HG02970 (cell line): Measurements from ENCODE around the gene AMPH.

ENCODE experiments used
- ATAC-seq: cut with Tn5 transposase; IDR thresholded peaks from one replicate; pipeline ENCODE4 v1.9.1; 2021; ENCODE audit warnings: mild to moderate bottlenecking, moderate library complexity, moderate number of reproducible peaks; ENCODE audit not compliant: unreplicated experiment, low FRiP score

The AMPH gene

GRCh38 chr7:38548605-38549004 is 82.6 kb downstream of the AMPH start:
- no peak for ATAC-seq

- no peak for ATAC-seq
These were observed 84.4 kb downstream of the AMPH start for GRCh38 chr7:38546763-38547162.

- ATAC-seq, result no peak
These were observed 85.2 kb downstream of the AMPH start for GRCh38 chr7:38545977-38546376.

GRCh38 chr7:38542156-38542555 is 89.0 kb downstream of the AMPH start:
- ATAC-seq, result no peak

- no peak for ATAC-seq
These were observed 89.7 kb downstream of the AMPH start for GRCh38 chr7:38541440-38541839.

- no peak for ATAC-seq
These were observed 91.6 kb downstream of the AMPH start for GRCh38 chr7:38539477-38540081.

- ATAC-seq, result no peak
These were observed 96.1 kb downstream of the AMPH start for GRCh38 chr7:38535073-38535472.

- no peak for ATAC-seq
These were observed 105.3 kb downstream of the AMPH start for GRCh38 chr7:38525857-38526256.

GRCh38 chr7:38524786-38525185 is 106.4 kb downstream of the AMPH start:
- ATAC-seq, result no peak

- ATAC-seq, result no peak
These were observed 110.4 kb downstream of the AMPH start for GRCh38 chr7:38520741-38521140.

GRCh38 chr7:38518541-38518940 is 112.6 kb downstream of the AMPH start:
- no peak for ATAC-seq

- no peak for ATAC-seq
These were observed 118.5 kb downstream of the AMPH start for GRCh38 chr7:38512704-38513103.

- ATAC-seq, result no peak
These were observed 118.9 kb downstream of the AMPH start for GRCh38 chr7:38512291-38512690.

- no peak for ATAC-seq
These were observed 123.8 kb downstream of the AMPH start for GRCh38 chr7:38507384-38507783.

- ATAC-seq, result no peak
These were observed 124.4 kb downstream of the AMPH start for GRCh38 chr7:38506756-38507155.

GRCh38 chr7:38506004-38506403 is 125.2 kb downstream of the AMPH start:
- ATAC-seq, result no peak

- no peak for ATAC-seq
These were observed 126.5 kb downstream of the AMPH start for GRCh38 chr7:38504684-38505083.

- ATAC-seq, result no peak
These were observed 128.3 kb downstream of the AMPH start for GRCh38 chr7:38502848-38503247.

GRCh38 chr7:38502289-38502688 is 128.9 kb downstream of the AMPH start:
- no peak for ATAC-seq

- ATAC-seq, result no peak
These were observed 139.2 kb downstream of the AMPH start for GRCh38 chr7:38492010-38492409.

GRCh38 chr7:38482521-38482920 is 148.7 kb downstream of the AMPH start:
- no peak for ATAC-seq

GRCh38 chr7:38481401-38481800 is 149.8 kb downstream of the AMPH start:
- ATAC-seq, result no peak

- ATAC-seq, result no peak
These were observed 152.8 kb downstream of the AMPH start for GRCh38 chr7:38478404-38478803.
